Natural killer cell (primary cell): ENCODE results near the gene NLRP10. TPM values are rescaled to one million over a fixed set of nuclear protein-coding genes. Genes with fewer than 3 reads are reported as not detected.

Source experiments
- ATAC-seq, 3 donors: fragments of 150-1000 bp in 2 of 3; fragments of 200-7000 bp in 1 of 3; cut with Tn5 transposase; 1 replicate in 1 of 3; 2 replicates in 2 of 3; pipeline ENCODE4 v1.10.0; 2021; ENCODE audit warnings: mild to moderate bottlenecking in 2 of 3, moderate library complexity in 2 of 3
- DNase-seq, 2 donors: peaks; one replicate each; pipeline versions ENCODE4 v3.0.0 to v3.0.0-alpha.2; 2013 to 2021; ENCODE audit warnings: mixed read lengths in 1 of 2
- H3K27ac ChIP-seq: one replicate; pipeline ENCODE4 v1.5.1; 2013; ENCODE audit warnings: mild to moderate bottlenecking, low read length
- H3K27me3 ChIP-seq: one replicate; pipeline ENCODE4 v1.6.1; 2013; ENCODE audit warnings: low read length; ENCODE audit not compliant: control insufficient read depth, insufficient read depth
- H3K36me3 ChIP-seq: one replicate; pipeline ENCODE4 v1.6.1; 2013; ENCODE audit warnings: low read length; ENCODE audit not compliant: control insufficient read depth, insufficient read depth
- H3K4me1 ChIP-seq: one replicate; pipeline ENCODE4 v1.6.1; 2013; ENCODE audit warnings: low read length; ENCODE audit not compliant: control insufficient read depth, insufficient read depth
- H3K4me3 ChIP-seq: one replicate; pipeline ENCODE4 v1.5.1; 2013; ENCODE audit warnings: low read length
- H3K9me3 ChIP-seq: one replicate; pipeline ENCODE4 v1.6.1; 2013; ENCODE audit warnings: low read length; ENCODE audit not compliant: control insufficient read depth, insufficient read depth
- H3K27ac Mint-ChIP-seq, 2 donors: one replicate each; pipeline ENCODE4 v1.8.0; 2022; ENCODE audit warnings: mild to moderate bottlenecking in 2 of 2, mixed read lengths in 2 of 2, moderate library complexity in 1 of 2
- H3K27me3 Mint-ChIP-seq, 2 donors: one replicate each; pipeline ENCODE4 v1.8.0; 2022; ENCODE audit warnings: low read depth in 2 of 2, mixed read lengths in 2 of 2
- H3K36me3 Mint-ChIP-seq: one replicate; pipeline ENCODE4 v1.8.0; 2022; ENCODE audit warnings: mixed read lengths
- H3K4me1 Mint-ChIP-seq, 2 donors: one replicate each; pipeline ENCODE4 v1.8.0; 2022; ENCODE audit warnings: mixed read lengths in 2 of 2
- H3K4me3 Mint-ChIP-seq: one replicate; pipeline ENCODE4 v1.8.0; 2022; ENCODE audit warnings: mild to moderate bottlenecking, moderate library complexity, mixed read lengths
- H3K9me3 Mint-ChIP-seq, 2 donors: one replicate each; pipeline ENCODE4 v1.8.0; 2022; ENCODE audit warnings: mixed read lengths in 2 of 2
- WGBS: methylation state at CpG from one replicate; pipeline ENCODE4 v1.1.7; 2013; ENCODE audit warnings: missing lambda C conversion rate; ENCODE audit not compliant: insufficient coverage; 5-methylcytosine and 5-hydroxymethylcytosine counted together
- intact Hi-C: fragments of 100-400 bp; cut with micrococcal nuclease; formaldehyde crosslinking; loops from one replicate; pipeline ENCODE4 v1.14.2; 2022
- total RNA-seq, 4 donors: library from RNA; stranded (reverse); fragments of 120-200 nt in 1 of 4; gene quantifications; one replicate each; pipeline versions ENCODE4 v1.2.3 to v1.2.4, GENCODE V29; 2013 to 2022
- TF ChIP-seq, protein P1 (sequence below): fragments of 200-600 bp; IDR thresholded peaks from one replicate; pipeline ENCODE4 v1.8.0; 2022; ENCODE audit warnings: antibody characterized with exemption

NLRP10 gene
- total RNA-seq, 3 donors from 2014 or later (not counting 1 experiment from before 2014, with no cell fraction given), result not detected

- Mint-ChIP-seq H3K36me3 (no peaks in the 10 kb centered on the region), H3K9me3 (no peaks in the 10 kb centered on the region), H3K4me1 (no peaks in the 10 kb centered on the region), H3K27ac (no peak overlapping the region), H3K4me3 (no peak overlapping the region), H3K27me3 (peaks cover 16 to 29% of the 10 kb centered on the region in 2 donors)
- H3K4me1 ChIP-seq, result no peaks in the 10 kb centered on the region
- no peak overlapping the region for H3K4me3 ChIP-seq
- no peaks in the 10 kb centered on the region for H3K36me3 ChIP-seq
- no peaks in the 10 kb centered on the region for H3K9me3 ChIP-seq
- TF ChIP-seq, protein P1, sequence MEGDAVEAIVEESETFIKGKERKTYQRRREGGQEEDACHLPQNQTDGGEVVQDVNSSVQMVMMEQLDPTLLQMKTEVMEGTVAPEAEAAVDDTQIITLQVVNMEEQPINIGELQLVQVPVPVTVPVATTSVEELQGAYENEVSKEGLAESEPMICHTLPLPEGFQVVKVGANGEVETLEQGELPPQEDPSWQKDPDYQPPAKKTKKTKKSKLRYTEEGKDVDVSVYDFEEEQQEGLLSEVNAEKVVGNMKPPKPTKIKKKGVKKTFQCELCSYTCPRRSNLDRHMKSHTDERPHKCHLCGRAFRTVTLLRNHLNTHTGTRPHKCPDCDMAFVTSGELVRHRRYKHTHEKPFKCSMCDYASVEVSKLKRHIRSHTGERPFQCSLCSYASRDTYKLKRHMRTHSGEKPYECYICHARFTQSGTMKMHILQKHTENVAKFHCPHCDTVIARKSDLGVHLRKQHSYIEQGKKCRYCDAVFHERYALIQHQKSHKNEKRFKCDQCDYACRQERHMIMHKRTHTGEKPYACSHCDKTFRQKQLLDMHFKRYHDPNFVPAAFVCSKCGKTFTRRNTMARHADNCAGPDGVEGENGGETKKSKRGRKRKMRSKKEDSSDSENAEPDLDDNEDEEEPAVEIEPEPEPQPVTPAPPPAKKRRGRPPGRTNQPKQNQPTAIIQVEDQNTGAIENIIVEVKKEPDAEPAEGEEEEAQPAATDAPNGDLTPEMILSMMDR, result no peak
- intact Hi-C loops, result no loop called here
- ATAC-seq, result no peak
- DNase-seq, result no peak
- no peak overlapping the region for H3K27ac ChIP-seq
- H3K27me3 ChIP-seq, result no peaks in the 10 kb centered on the region
Observed at GRCh38 chr11:7971846-7972245, 6.6 kb upstream of the NLRP10 start.

GRCh38 chr11:7969756-7970646 is 4.8 kb upstream of the NLRP10 start:
- Histone ChIP-seq H3K9me3 (no peaks in the 10 kb centered on the region), H3K4me1 (no peaks in the 10 kb centered on the region), H3K4me3 (no peak overlapping the region), H3K27me3 (no peaks in the 10 kb centered on the region), H3K27ac (no peak overlapping the region), H3K36me3 (no peaks in the 10 kb centered on the region)
- Mint-ChIP-seq H3K36me3 (no peaks in the 10 kb centered on the region), H3K4me1 (no peaks in the 10 kb centered on the region), H3K27ac (no peak overlapping the region), H3K4me3 (no peak overlapping the region), H3K9me3 (no peaks in the 10 kb centered on the region), H3K27me3 (peaks cover 18 to 35% of the 10 kb centered on the region in 2 donors)
- TF ChIP-seq, protein P1, result no peak
- 75% methylated on average over 2 of the region's 3 CpGs for WGBS
- intact Hi-C loops, result no loop called here
- ATAC-seq, result no peak
- no peak for DNase-seq

DNA sequence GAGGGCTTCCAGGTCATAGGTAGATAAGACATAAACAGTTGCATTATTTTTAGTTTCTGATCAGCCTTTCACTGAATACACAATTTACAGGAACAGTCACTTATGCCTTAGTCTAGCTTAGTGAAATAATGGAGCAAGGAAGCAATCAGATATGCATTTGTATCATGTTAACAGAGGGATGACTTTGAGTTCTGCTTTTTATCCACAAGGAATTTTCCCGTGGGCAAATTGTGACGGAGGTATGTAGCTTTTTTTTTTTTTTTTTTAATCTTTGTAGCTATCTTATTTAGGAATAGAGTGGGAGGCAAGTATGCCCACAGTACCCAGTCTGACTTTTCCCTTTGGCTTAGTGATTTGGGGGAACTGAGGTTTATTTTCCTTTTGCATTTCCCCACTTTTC is 3.4 kb upstream of the NLRP10 start:
- Histone ChIP-seq H3K9me3 (no peaks in the 10 kb centered on the region), H3K4me3 (no peak overlapping the region), H3K27me3 (no peaks in the 10 kb centered on the region), H3K36me3 (no peaks in the 10 kb centered on the region), H3K4me1 (no peaks in the 10 kb centered on the region), H3K27ac (no peak overlapping the region)
- H3K4me3 Mint-ChIP-seq, result no peak overlapping the region
- ATAC-seq (no peak), DNase-seq (no peak)
- H3K27me3 Mint-ChIP-seq, result peaks cover 18 to 37% of the 10 kb centered on the region in 2 donors
- H3K9me3 Mint-ChIP-seq, result no peaks in the 10 kb centered on the region
- whole genome bisulfite sequencing, result 94% methylated on average over 2 of the region's 2 CpGs
- intact Hi-C loops, result no loop called here
- TF ChIP-seq, protein P1, result no peak
- H3K36me3 Mint-ChIP-seq, result no peaks in the 10 kb centered on the region
- H3K27ac Mint-ChIP-seq, result no peak overlapping the region
- no peaks in the 10 kb centered on the region for H3K4me1 Mint-ChIP-seq

GRCh38 chr11:7967826-7968225 is 2.6 kb upstream of the NLRP10 start:
- H3K36me3 ChIP-seq, result no peaks in the 10 kb centered on the region
- no peak for DNase-seq
- Mint-ChIP-seq H3K4me1 (no peaks in the 10 kb centered on the region), H3K27me3 (peaks cover 18 to 37% of the 10 kb centered on the region in 2 donors), H3K36me3 (no peaks in the 10 kb centered on the region), H3K4me3 (no peak overlapping the region), H3K27ac (no peak overlapping the region), H3K9me3 (no peaks in the 10 kb centered on the region)
- no peaks in the 10 kb centered on the region for H3K27me3 ChIP-seq
- H3K4me3 ChIP-seq, result no peak overlapping the region
- H3K4me1 ChIP-seq, result no peaks in the 10 kb centered on the region
- no peak for ATAC-seq
- intact Hi-C loops, result no loop called here
- no peaks in the 10 kb centered on the region for H3K9me3 ChIP-seq
- no peak overlapping the region for H3K27ac ChIP-seq
- TF ChIP-seq, protein P1, result no peak
